GM12875 (cell line): Measurements from ENCODE around the gene ZNF783.

Experiments
- H3K4me3 ChIP-seq: one replicate; pipeline ENCODE4 v1.5.1; 2011; ENCODE audit warnings: low read depth, low read length, control low read depth
- CTCF ChIP-seq: IDR thresholded peaks from 2 replicates; pipeline ENCODE4 v1.5.1; 2011; ENCODE audit warnings: low read depth, mild to moderate bottlenecking, control low read depth, inconsistent platforms, low read length, moderate library complexity, borderline replicate concordance; ENCODE audit not compliant: insufficient read depth

ZNF783 gene

GRCh38 chr7:149302865-149303264, 40.9 kb downstream of the ZNF783 start:
- no peak for TF ChIP-seq CTCF

GRCh38 chr7:149304006-149304405, 42.0 kb downstream of the ZNF783 start:
- no peak overlapping the region for H3K4me3 ChIP-seq
- no peak for TF ChIP-seq CTCF

More at GRCh38 chr7:149302865-149303264, 40.9 kb downstream of the ZNF783 start:
- no peak overlapping the region for H3K4me3 ChIP-seq

- no peak for TF ChIP-seq CTCF
- H3K4me3 ChIP-seq = no peak overlapping the region
These were observed 44.9 kb downstream of the ZNF783 start for GRCh38 chr7:149306854-149307253.

GRCh38 chr7:149307775-149308501, 45.9 kb downstream of the ZNF783 start:
- TF ChIP-seq CTCF = no peak

GRCh38 chr7:149310113-149310836, 48.3 kb downstream of the ZNF783 start:
- TF ChIP-seq CTCF = peak; percentile 41; the same call in 1 of the 2 replicates
- H3K4me3 ChIP-seq = no peak overlapping the region

More at GRCh38 chr7:149307775-149308501, 45.9 kb downstream of the ZNF783 start:
- no peak overlapping the region for H3K4me3 ChIP-seq

- H3K4me3 ChIP-seq = no peak overlapping the region
- no peak for TF ChIP-seq CTCF
These were observed 49.1 kb downstream of the ZNF783 start for GRCh38 chr7:149310990-149311573.
